Glutamatergic neuron (in vitro differentiated cells): ENCODE data around the gene CNR2. TPM values are rescaled to one million over a fixed set of nuclear protein-coding genes. Genes with fewer than 3 reads are reported as not detected.
A peak's percentile ranks its signal among the peaks of the same experiment; 100 is the strongest.

ENCODE experiments used
- DNase-seq: peaks from one replicate; pipeline ENCODE4 v3.0.0; 2022
- H3K27ac Mint-ChIP-seq: one replicate; pipeline ENCODE4 v1.8.0; 2020; ENCODE audit warnings: mild to moderate bottlenecking, mixed read lengths, inconsistent platforms; ENCODE audit not compliant: unreplicated experiment
- H3K27me3 Mint-ChIP-seq: one replicate; pipeline ENCODE4 v1.8.0; 2020; ENCODE audit warnings: mild to moderate bottlenecking, moderate library complexity, mixed read lengths, inconsistent platforms; ENCODE audit not compliant: unreplicated experiment
- H3K36me3 Mint-ChIP-seq: one replicate; pipeline ENCODE4 v1.8.0; 2020; ENCODE audit warnings: mild to moderate bottlenecking, mixed read lengths, inconsistent platforms; ENCODE audit not compliant: unreplicated experiment
- H3K4me1 Mint-ChIP-seq: one replicate; pipeline ENCODE4 v1.8.0; 2020; ENCODE audit warnings: mild to moderate bottlenecking, low read depth, mixed read lengths, inconsistent platforms; ENCODE audit not compliant: unreplicated experiment
- H3K4me3 Mint-ChIP-seq: one replicate; pipeline ENCODE4 v1.8.0; 2020; ENCODE audit warnings: mild to moderate bottlenecking, mixed read lengths, inconsistent platforms; ENCODE audit not compliant: unreplicated experiment
- H3K9me3 Mint-ChIP-seq: one replicate; pipeline ENCODE4 v1.8.0; 2020; ENCODE audit warnings: mild to moderate bottlenecking, moderate library complexity, mixed read lengths, inconsistent platforms; ENCODE audit not compliant: unreplicated experiment
- CTCF ChIP-seq: fragments of 200-600 bp; sonication (generic); IDR thresholded peaks from one replicate; pipeline ENCODE4 v1.5.0; 2021; ENCODE audit not compliant: partially characterized antibody, unreplicated experiment
- total RNA-seq: library from RNA; stranded (reverse); fragmentation: NEBNext Ultra II Directional; extraction: Animal tissue kit (Norgen Biotek cat#: 25700); gene quantifications from one replicate; pipeline ENCODE4 v1.2.1, GENCODE V29; 2021; ENCODE audit not compliant: unreplicated experiment

Gene CNR2
- total RNA-seq, 1 donor from 2014 or later: not detected

GRCh38 chr1:23924601-23925000, 11.4 kb upstream of the CNR2 start:
- H3K9me3 Mint-ChIP-seq: peaks cover 1% of the 10 kb centered on the region
- peaks cover 4% of the 10 kb centered on the region for H3K36me3 Mint-ChIP-seq
- no peak for TF ChIP-seq CTCF
- H3K4me3 Mint-ChIP-seq: no peak overlapping the region
- peaks cover 4% of the 10 kb centered on the region for H3K4me1 Mint-ChIP-seq
- H3K27me3 Mint-ChIP-seq: no peaks in the 10 kb centered on the region
- H3K27ac Mint-ChIP-seq: no peak overlapping the region
- no peak for DNase-seq

- peaks cover 4% of the 10 kb centered on the region for H3K36me3 Mint-ChIP-seq
- H3K9me3 Mint-ChIP-seq: peaks cover 1% of the 10 kb centered on the region
- H3K27ac Mint-ChIP-seq: no peak overlapping the region
- DNase-seq: no peak
- H3K4me3 Mint-ChIP-seq: no peak overlapping the region
- TF ChIP-seq CTCF: no peak
- H3K4me1 Mint-ChIP-seq: peaks cover 2% of the 10 kb centered on the region
- no peaks in the 10 kb centered on the region for H3K27me3 Mint-ChIP-seq
Observed at GRCh38 chr1:23923592-23924499, 10.7 kb upstream of the CNR2 start.

GRCh38 chr1:23922321-23922943, 9.3 kb upstream of the CNR2 start:
- peaks cover 3% of the 10 kb centered on the region for H3K27me3 Mint-ChIP-seq
- no peak for TF ChIP-seq CTCF
- H3K9me3 Mint-ChIP-seq: peaks cover 1% of the 10 kb centered on the region
- H3K4me3 Mint-ChIP-seq: no peak overlapping the region
- peaks cover 2% of the 10 kb centered on the region for H3K4me1 Mint-ChIP-seq
- no peak for DNase-seq
- no peak overlapping the region for H3K27ac Mint-ChIP-seq
- peaks cover 4% of the 10 kb centered on the region for H3K36me3 Mint-ChIP-seq

DNA sequence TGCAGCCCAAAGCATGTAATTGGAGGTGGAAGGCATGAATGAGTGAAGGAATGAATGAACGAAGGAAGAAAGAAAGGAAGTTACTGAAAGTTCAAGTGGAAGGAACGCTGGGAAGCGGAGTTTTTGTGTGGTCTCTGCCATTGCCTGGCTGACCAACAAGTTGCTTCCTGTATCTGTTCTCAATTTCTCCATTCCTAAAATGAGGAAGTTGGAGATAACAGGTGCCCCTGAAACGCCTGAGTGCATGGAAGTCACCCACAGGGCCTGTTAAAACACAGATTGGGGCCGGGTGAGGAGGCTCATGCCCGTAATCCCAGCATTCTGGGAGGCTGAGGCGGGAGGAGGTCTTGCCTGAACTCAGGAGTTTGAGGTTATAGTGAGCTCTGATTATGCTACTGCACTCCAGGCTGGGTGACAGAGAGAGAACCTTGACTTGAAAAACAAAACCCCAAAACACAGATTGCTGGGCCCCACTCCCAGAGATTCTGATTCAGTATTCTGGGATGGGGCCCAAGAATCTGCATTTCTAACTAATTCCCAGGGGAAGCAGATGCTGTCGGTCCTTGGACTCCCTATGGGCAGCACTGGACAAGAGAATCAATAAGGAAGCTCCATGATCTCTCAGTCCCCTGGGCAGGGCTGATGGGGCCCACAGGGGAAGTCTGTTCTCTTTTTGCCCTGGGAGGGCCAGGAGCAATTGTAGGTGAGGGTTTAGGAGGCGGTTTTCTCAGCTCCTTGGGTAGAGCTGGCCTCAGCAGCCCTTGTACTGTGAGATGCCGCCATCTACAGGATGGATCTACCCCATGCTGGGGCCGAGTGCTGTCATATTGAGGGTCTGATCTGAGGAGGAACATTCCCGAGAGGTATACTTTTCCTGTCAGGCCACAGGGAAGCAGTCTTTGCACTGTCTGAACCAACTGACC, 3.3 kb upstream of the CNR2 start:
- no peaks in the 10 kb centered on the region for H3K36me3 Mint-ChIP-seq
- no peak overlapping the region for H3K4me3 Mint-ChIP-seq
- peak; percentile 76 for DNase-seq
- peak; percentile 20 for TF ChIP-seq CTCF
- H3K27me3 Mint-ChIP-seq: peaks cover 3% of the 10 kb centered on the region
- peaks cover 4% of the 10 kb centered on the region for H3K4me1 Mint-ChIP-seq
- no peaks in the 10 kb centered on the region for H3K9me3 Mint-ChIP-seq
- peak overlapping the region; percentile 80 for H3K27ac Mint-ChIP-seq
